Caki2 (cell line): ENCODE data around the gene CA11. TPM values are rescaled to one million over a fixed set of nuclear protein-coding genes. Genes with fewer than 3 reads are reported as not detected.

ENCODE experiments used
- DNase-seq: peaks from one replicate; pipeline ENCODE4 v3.0.0-alpha.2; 2015; ENCODE audit warnings: low read depth
- in situ Hi-C: cut with HindIII; loops from 2 replicates; pipeline ENCODE4 v1.10.0; 2016; ENCODE audit warnings: low sequenced_read_pairs, low pct_unique_long_range_greater_than_20kb, mixed read lengths
- total RNA-seq: library from RNA; depleted of rRNA; stranded (reverse); fragments of >200 nt; shearing (Covaris generic); gene quantifications from 2 replicates; pipeline ENCODE4 v1.2.3, GENCODE V29; 2014; ENCODE audit warnings: low replicate concordance; rRNA removed

Gene CA11
- total RNA-seq, 1 experiment from 2014 or later, result 2.2 TPM

DNA sequence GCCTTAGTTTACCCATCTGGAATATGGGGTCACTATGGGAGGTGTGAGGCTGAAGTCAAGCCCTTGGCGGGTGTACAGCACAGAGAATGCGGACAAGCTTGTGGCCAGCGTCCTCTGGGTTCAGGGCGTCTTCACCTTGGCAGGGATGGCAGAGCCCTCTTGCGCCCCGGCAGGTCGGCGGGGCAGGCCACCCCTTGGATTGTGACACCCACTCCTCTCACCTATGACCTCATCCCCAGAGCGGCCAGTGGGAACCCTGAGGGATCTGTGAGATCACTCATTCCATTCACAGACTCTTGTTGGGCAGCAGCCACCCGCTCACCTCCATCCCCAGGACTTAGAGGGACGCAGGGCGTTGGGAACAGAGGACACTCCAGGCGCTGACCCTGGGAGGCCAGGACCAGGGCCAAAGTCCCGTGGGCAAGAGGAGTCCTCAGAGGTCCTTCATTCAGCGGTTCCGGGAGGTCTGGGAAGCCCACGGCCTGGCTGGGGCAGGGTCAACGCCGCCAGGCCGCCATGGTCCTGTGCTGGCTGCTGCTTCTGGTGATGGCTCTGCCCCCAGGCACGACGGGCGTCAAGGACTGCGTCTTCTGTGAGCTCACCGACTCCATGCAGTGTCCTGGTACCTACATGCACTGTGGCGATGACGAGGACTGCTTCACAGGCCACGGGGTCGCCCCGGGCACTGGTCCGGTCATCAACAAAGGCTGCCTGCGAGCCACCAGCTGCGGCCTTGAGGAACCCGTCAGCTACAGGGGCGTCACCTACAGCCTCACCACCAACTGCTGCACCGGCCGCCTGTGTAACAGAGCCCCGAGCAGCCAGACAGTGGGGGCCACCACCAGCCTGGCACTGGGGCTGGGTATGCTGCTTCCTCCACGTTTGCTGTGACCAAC is 39.3 kb downstream of the CA11 start, which contains the start of gene SPACA4:
Gene SPACA4 (plus strand): TSS at position 280 of the 896 bp plus-strand sequence. CDS start 237 bp downstream, at position 517.
- in situ Hi-C loops, result no loop called here
- DNase-seq, result no peak

GRCh38 chr19:48603850-48604249 is 42.1 kb downstream of the CA11 start:
- in situ Hi-C loops, result no loop called here
- no peak for DNase-seq

DNA sequence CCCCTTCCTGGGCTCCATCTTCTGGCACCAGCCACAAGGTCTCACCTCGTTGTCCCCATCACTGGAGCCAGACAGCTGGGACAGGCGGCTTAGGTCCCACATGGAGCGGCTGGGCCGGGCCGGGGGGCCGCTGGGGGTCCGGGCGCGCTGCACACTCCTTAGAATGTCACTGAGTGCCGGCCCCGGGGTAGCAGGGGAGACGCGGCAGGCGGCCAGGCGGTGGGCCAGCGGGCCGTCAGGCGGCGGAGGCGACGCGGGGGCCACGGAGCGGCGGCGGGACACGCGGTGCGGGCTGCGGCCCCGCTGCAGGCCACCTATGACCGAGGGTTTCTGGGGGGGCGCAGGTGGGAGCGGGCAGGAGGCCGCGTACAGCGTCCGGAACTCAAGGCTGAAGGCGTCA is 42.5 kb downstream of the CA11 start:
- DNase-seq, result no peak
- in situ Hi-C loops, result no loop called here

DNA sequence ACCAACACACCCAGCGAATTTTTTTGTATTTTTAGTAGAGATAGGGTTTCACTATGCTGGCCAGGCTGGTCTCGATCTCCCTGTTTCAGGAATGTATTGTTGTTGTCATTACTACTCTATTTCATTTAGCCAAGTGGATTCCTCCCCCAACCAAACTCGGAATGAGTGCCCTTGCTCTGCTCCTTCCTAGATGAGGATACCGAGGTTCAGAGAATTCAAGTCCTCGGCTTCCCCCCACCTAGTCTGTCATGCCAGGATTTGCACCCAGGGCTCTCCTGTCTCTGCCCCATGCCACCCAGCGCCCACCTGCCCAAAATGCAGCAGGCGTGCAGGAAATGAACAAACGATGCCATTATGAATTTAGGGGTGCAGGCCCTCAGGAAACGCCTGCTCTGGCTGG is 43.0 kb downstream of the CA11 start:
- no peak for DNase-seq
- in situ Hi-C loops, result no loop called here

DNA sequence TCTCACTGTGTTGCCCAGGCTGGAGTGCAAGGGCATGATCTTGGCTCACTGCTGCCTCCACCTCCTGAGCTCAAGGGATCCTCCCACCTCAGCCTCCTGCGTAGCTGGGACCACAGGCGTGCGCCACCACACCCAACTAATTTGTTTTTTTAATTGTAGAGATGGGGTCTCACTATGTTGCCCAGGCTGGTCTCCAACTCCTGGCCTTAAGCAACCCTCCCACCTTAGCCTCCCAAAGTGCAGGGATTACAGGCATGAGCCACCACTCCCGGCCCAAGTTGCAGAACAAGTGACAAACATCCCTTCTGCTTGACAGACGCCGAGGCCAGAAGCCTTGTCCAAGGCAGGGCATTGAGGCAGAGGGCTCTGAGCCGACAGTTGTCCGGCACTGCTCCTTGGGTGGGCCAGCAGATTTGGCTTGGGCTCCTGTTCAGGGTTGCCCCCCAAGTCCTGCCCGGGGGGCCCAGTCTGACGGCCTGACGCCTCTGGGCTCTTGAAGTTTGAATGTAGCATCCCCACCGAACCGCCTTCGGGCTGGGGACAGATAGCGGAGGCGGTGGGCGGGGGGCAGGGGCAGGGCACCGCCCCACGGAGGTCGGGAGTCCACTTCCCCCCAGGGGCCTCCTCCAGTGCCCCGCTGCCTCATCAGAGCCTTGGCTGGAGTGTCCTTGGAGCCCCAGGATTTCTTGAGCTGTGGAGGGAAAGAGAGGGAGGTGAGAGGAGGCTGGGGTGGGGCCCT is 45.1 kb downstream of the CA11 start:
- in situ Hi-C loops, result no loop called here
- DNase-seq, result no peak

GRCh38 chr19:48598996-48599700 is 46.8 kb downstream of the CA11 start:
- in situ Hi-C loops, result no loop called here
- no peak for DNase-seq

- DNase-seq, result peak; percentile 76
- in situ Hi-C loops, result no loop called here
Observed at GRCh38 chr19:48596679-48597465, 49.1 kb downstream of the CA11 start.

DNA sequence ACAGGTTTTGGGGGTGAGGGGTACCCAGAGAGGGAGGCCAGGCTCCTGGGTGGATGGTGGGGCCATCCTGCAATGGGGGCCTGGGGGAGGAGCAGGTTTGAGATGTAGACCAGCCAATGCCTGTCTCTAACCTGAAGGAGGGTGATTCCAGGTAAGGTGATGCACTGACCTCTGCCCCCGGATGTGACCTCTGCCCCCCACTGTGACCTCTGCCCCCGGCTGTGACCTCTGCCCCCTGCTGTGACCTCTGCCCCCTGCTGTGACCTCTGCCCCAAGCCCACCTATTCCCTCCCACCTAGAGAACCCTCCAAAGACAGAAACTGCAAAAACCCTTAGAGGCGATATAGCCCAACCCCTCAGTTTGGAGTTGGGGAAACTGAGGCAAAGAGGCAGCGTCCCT is 49.8 kb downstream of the CA11 start:
- DNase-seq, result no peak
- in situ Hi-C loops, result no loop called here

DNA sequence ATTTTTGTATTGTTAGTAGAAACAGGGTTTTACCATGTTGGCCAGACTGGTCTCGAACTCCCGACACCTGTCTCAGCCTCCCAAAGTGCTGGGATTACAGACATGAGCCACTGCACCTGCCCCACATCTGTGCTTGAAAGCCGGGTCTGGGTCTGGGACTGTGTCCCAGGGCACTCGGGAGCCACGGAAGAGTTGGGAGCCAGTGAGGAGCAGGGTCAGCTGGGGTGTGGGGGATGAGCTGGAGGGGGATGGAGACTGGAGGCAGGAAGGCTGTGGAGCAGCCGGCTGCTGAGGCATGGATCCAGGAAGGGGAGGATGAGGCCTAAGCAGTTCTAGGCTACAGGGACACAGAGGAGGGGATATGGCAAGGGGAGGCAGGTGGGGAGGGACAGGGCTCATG is 50.2 kb downstream of the CA11 start:
- in situ Hi-C loops, result no loop called here

DNA sequence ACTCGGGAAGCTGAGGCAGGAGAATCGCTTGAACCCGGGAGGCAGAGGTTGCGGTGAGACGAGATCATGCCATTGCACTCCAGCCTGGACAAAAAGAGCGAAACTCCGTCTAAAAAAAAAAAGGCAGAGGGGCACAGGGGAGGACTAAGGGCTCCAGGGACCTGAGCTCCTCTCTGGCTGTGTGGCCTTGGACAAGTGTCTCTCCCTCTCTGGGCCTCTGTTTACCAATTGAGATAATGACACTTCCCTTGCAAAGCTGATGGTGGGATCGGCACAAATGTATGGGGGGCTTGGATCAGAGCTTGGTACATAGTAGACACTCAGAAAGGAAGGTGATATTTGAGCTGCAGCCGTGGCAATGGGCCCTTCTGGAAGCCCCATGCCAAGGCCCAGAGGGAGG is 50.8 kb downstream of the CA11 start:
- in situ Hi-C loops, result no loop called here
- DNase-seq, result no peak

More for the DNA sequence above, 50.2 kb downstream of the CA11 start:
- no peak for DNase-seq

DNA sequence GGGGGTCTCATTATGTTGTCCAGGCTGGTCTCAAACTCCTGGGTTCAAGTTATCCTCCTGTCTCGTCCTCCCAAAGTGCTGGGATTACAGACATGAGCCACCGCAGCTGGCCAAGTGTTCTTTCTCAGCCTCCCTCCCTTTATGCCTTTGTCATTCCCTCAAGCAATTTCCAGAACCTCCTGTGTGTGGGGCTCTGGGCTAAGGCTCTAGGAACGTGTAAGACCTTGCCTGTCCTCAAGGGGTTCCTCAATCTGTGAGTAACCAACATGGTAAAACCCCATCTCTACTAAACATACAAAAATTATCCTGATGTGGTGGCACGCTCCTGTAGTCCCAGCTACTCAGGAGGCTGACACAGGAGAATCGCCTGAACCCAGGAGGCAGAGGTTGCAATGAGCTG is 55.0 kb downstream of the CA11 start:
- DNase-seq, result no peak
- in situ Hi-C loops, result no loop called here

DNA sequence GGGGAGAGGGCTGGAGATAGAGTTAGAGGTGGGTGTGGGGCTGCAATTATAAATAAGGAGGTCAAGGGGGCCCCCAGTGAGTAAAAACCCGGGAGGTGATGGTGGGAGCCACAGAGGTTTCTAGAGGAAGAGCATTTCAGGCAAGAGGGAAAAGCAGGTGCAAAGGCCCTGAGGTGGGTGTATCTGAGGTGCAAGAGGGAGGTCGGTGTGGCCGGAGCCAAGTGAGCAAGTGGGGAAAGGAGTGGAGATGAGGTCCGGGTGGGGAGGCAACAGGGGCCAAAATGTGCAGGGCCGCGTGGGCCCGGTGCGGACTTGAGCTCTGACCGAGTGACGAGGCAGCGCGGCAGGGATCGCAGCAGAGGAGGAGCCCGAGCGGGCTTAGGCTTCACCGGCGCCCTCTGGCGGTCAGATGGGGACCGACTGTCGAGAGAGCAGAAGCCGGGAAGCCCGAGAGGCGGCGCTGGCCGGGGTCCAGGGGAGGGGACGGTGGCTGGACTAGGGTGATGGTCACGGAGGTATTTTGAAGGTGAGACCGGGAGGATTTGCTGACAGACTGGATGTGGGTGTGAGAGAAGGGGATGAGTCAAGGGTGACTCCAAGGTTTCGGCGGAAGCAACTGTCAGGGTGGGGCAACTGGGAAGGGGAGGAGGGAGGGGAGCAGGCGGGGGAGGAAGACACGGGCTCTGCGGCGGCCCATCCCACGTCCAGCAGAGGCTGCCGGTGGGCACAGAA is 57.2 kb downstream of the CA11 start:
- DNase-seq, result peak; percentile 92
- in situ Hi-C loops, result no loop called here

Other genes with a start within 250 kb of the CA11 start
- gene GRWD1, start 200.2 kb downstream of the CA11 start, total RNA-seq, result 89.6 and 91.1 TPM in 2 replicates
- gene KCNJ14, start 190.6 kb downstream of the CA11 start, total RNA-seq, result 0.37 and 0.78 TPM in 2 replicates
- 121 and 164 TPM in 2 replicates for gene CYTH2, start 176.8 kb downstream of the CA11 start, total RNA-seq
- 4.2 and 10.5 TPM in 2 replicates for gene LMTK3, start 134.4 kb downstream of the CA11 start, total RNA-seq
- 0.20 TPM in 1 of 2 replicates, not detected in the other for gene SULT2B1, start 94.0 kb downstream of the CA11 start, total RNA-seq
- gene SPACA4, start 39.4 kb downstream of the CA11 start, total RNA-seq, result not detected in 2 replicates
- not detected in 2 replicates for gene FAM83E, start 31.1 kb downstream of the CA11 start, total RNA-seq
- gene RPL18, start 27.0 kb downstream of the CA11 start, total RNA-seq, result 2,144 and 2,176 TPM in 2 replicates
- 3.6 and 4.8 TPM in 2 replicates for gene SPHK2, start 26.7 kb downstream of the CA11 start, total RNA-seq
- gene DBP, start 8.8 kb downstream of the CA11 start, total RNA-seq, result 6.2 and 15.1 TPM in 2 replicates
- 1.5 TPM in 1 of 2 replicates, not detected in the other for gene NTN5, start 26.8 kb upstream of the CA11 start, total RNA-seq
- gene FUT2, start 49.8 kb upstream of the CA11 start, total RNA-seq, result not detected in 2 replicates
- 0.34 TPM in 1 of 2 replicates, not detected in the other for gene MAMSTR, start 73.5 kb upstream of the CA11 start, total RNA-seq
- gene RASIP1, start 94.4 kb upstream of the CA11 start, total RNA-seq, result not detected in 2 replicates
- 2.4 TPM in 1 of 2 replicates, not detected in the other for gene IZUMO1, start 100.7 kb upstream of the CA11 start, total RNA-seq
- 2.9 and 3.1 TPM in 2 replicates for gene FUT1, start 106.5 kb upstream of the CA11 start, total RNA-seq
- gene FGF21, start 109.3 kb upstream of the CA11 start, total RNA-seq, result not detected in 2 replicates
- 73.5 and 83.0 TPM in 2 replicates for gene BCAT2, start 164.8 kb upstream of the CA11 start, total RNA-seq
- gene HSD17B14, start 190.3 kb upstream of the CA11 start, total RNA-seq, result 33.6 and 56.7 TPM in 2 replicates
- 0.70 and 11.5 TPM in 2 replicates for gene PLEKHA4, start 222.4 kb upstream of the CA11 start, total RNA-seq
- 51.0 and 52.5 TPM in 2 replicates for gene PPP1R15A, start 226.2 kb upstream of the CA11 start, total RNA-seq